ENCODE measurements around the gene DBP.
"Not testable (repeated sequence)": the region's sequence is repeated elsewhere in the genome, so short reads cannot be mapped to it uniquely, and the experiment has no call there.

Gene DBP

DNA sequence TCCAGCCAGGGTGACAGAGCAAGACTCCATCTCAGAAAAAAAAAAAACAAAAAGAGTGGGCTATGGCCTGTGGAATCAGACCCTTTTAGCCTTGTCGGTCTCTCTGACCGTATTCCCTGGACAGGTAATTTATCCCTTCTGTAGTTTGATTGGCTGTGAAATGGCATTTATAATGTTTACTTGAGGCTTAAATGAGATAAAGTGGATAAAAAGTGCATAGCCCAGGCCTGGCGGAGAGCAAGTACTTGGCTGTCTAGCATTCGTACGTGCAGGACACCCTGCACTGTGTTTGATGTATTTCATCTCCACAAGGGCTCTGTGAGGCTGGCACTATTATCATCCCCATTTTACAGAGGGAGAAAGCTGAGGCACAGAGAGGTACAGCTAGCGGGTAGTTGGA lies 28.6 kb upstream of the DBP start:
- no peak for DNase-seq (ENCODE audit: low spot score)

DNA sequence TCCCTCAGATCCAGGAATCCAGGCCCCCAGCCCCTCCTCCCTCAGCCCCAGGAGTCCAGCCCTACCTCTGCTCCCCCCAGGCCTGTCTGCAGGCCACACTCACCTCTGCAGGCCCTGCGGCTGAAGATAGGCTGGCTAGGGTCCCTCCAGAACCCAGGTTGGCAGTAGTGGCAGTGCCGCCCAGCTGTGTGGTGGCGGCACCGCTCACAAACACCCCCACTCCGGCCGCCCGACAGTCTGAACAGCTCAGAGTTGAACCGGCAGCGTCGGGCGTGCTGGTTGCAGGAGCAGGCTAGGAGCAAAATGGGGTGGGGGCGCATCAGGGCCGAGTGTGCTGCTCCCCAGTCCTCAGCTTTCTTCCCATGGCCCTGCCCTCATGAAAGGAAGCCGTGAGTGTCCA lies 27.3 kb upstream of the DBP start:
- DNase-seq (ENCODE audit: low spot score): no peak

DNA sequence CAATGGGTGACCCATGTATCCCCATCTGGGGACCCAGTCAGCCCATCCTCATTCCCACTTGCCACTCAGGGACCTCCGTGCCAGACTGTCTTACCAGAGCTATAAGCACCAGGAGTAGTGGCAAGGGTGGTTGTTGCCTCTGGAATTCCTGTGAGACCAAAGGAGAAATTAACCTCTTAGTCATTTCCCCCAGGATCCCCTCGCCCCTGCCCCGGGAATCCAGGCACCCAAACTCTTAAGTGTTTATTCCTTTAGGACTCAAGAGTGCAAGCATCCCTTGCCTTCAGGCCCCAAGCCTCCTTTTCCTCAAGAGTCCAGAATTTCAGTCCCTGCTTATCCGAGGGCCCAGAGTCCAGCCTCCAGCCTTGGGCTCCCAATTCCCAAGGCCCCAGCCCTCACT lies 26.5 kb upstream of the DBP start:
- no peak for DNase-seq (ENCODE audit: low spot score)

DNA sequence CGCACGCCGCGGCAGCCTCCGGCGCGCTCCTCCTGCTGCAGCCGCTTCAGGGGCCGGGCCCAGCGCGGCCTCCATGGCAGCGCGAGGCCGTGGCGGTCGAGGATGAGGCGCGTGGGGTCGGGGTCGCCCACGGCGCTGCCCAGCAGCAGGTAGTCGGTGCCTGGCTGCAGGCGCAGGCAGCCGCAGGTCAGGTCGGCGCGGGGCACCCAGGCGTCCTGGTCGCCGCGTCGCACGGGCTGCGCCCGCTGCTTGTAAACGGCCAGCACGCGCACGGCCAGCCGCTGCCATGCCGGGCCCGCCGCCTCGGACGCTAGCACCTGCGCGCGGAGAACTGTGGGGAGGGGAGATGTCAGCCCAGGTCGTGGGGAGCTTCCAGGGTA lies 24.5 kb upstream of the DBP start:
- no peak for DNase-seq (ENCODE audit: low spot score)

DNA sequence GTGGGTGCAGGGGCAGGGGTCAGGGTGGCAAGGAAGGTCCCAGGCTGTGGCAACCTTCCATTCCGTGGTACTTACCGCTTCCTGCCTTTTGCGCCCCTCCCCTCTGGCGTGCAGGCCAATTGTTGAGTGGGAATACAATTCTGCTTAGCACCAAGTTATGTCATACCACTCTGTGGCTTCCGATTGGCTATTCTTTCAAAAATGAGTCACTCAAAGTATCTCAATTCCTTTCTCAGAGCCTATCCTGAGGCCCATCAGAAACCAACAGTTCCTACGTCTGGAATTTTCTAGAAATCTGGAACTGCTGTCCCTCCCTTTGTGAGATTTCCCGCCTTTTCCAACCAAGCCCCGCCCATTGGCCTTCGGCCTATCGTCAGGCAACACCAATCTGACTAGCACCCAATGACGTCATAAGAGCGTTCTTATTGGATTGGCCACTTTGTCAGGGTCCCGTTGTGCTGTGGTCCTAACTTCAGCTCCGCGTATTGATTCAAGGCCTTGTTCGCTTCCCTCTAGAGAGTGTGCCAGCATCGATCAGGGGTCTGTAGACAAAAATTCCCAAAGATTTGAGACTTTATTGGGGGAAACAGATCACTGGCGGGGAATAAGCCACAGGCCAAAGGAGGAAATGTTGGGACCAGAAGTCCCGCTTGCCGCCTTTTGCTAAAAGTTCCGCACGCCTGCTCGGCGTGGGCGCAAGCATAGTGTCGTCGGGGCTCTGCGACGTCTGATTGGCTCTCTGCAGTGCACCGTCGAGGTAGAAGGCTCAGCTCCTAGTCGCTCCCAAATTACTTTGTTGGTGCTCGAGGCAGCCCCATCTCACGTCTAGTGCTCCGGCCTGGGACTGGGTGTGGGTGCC lies 23.9 kb upstream of the DBP start:
- peak; percentile 67 for DNase-seq (ENCODE audit: low spot score)

DNA sequence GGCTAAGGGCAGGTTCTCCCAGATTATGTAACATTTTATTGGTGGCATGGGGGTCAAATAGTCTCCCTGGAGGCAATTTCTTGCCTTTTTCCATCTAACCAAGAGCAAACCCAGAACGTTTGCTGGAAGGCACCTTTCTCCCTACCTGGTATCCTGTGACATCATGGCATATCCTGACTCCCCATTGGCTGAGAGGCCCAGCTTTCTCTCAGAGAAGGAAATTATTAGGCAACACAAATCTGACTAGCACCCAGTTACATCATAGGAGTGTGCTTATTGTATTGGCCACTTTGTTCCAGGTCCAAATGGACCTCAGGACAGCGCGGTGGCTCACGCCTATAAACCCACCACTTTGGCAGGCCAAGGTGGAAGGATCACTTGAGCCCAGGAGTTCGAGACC lies 22.6 kb upstream of the DBP start:
- DNase-seq (ENCODE audit: low spot score): no peak

DNA sequence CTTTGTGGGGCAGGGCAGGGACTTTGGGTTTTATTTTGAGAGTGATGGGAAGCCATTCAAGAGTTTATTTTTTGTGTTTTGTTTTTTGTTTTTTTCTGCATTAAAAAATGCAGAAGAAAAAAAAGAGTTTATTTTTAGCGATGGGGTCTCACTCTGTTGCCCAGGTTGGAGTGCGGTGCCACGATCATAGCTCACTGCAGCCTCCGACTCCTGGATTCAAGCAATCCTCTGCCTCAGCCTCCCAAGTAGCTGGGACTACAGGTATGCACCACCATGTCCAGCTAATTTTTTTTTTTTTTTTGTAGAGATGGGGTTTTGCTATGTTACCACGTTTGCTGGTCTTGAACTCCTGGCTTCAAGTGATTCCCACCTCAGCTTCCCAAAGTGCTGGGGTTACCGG lies 21.3 kb upstream of the DBP start:
- DNase-seq (ENCODE audit: low spot score): no peak

DNA sequence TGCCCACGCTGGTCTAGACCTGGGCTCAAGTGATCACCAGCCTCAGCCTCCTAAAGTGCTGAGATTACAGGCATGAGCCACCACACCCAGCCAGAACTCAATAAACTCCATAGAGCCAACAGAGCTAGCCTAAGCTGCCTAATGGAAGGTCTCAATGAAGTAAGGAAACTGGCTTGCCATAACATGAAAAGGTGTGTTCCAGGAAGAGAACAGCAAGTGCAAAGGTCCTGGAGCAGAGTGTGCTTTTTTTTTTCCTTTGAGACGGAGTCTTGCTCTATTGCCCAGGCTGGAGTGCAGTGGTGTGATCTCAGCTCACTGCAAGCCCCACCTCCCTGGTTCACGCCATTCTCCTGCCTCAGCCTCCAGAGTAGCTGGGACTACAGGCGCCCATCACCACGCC lies 20.6 kb upstream of the DBP start:
- not testable (repeated sequence) for DNase-seq (ENCODE audit: low spot score)

DNA sequence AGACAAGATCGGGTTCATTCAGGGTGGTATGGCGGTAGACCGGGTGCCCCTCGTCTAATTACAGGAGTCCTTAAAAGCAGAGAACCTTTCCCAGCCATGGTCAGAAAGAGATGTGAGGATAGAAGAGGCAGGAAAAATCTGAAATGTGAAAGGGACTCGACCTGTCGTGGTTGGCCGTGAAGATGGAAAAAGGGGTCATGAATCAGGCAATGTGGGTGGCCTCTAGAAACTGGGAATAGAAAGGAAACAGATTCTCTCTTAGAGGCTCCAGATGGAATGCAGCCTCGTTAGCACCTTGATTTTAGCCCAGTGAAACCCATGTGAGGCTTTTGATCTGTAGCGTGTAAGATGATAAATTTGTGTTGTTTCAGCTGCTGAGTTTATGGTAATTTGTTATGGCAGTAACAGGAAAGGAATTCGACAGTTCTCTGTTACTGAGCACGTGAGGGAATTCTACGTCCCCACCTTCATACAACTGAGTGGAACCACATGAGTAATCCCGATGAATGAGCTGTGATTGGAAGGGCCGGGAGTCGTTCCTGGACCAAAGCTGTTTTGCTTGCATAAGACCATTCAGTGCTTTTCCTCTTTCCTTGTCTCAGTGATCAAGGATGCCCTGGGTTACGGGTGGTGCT lies 19.8 kb upstream of the DBP start:
- no peak for DNase-seq (ENCODE audit: low spot score)

DNA sequence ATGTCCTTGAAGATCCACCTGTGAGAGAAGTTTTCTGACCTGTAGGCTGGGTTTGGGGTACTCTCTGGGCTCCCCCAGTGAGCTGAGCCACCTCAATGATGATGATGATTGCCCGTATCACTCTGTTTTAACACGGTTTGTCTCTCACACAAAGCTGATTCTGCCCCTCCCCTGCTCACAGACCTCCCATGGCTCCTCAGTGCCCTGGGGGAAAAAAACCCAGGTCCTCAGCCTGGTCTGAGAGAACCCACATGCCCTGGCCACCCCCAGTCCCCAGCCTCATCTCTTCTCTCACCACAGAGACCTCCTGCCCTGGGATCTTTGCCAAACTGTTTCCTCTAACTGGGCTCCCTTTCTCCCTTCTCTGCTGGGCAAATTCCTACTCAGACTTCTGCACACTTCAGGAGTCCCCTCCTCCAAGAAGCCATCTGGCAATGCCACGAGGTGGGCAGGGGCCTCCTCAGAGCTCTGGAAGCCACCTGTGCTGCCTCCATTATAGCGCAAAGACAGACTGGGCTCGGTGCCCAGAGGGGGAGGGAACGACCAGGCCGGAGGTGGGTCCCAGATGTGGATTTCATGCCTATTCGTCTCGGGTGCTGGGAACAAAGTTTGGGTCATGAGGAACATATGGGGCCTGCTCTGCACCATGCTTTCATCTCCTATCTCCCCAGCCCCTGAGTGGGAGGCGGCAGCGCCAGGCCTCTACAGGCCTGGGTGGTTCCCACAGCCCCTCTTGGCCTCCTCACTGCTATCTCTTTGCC lies 17.3 kb upstream of the DBP start:
- DNase-seq (ENCODE audit: low spot score): no peak

DNA sequence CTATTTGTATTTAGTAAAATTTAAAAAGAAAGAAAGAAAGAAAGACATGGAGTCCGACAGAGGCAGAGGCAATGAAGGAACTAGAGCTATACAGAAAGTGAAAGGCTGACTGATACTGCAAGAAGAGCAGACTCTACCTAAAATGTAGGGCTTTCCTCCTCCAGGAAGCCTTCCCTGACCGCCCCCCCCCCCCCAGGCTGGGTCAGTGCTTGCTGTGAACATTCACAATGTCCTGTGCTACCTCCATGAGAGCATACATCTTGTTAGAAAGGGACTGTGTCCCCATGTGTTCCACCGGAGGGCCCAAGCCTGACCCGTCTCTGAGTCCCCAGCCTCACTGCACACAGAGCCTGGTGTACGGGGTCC lies 14.5 kb upstream of the DBP start:
- no peak for DNase-seq (ENCODE audit: low spot score)

DNA sequence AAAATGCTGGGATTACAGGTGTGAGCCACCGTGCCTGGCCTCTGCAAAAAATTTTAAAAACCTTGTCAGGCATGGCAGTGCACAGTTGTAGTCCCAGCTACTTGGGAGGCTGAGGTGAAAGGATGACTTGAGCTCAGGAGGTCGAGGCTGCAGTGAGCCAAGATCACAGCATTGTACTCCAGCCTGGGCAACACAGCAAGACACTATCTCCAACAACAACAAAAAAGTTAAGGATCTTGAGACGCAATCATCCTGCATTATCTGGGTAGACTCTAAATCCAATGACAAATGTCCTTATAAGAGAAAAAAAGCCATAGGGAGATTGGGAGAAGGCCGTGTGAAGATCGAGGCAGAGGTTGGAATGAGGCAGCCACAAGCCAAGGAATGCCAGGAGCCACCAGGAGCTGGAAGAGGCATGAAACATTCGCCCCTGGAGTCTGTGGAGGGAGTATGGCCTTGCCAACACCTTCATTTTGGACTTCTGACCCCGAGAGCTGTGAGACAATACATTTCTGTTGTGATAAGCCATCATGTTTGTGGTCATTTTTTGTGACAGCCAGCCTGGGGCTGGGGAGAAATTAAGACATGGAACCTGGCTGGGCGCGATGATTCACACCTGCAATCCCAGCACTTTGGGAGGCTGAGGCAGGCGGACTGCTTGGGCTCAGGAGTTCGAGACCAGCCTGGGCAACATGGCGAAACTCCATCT lies 13.9 kb upstream of the DBP start:
- no peak for DNase-seq (ENCODE audit: low spot score)

DNA sequence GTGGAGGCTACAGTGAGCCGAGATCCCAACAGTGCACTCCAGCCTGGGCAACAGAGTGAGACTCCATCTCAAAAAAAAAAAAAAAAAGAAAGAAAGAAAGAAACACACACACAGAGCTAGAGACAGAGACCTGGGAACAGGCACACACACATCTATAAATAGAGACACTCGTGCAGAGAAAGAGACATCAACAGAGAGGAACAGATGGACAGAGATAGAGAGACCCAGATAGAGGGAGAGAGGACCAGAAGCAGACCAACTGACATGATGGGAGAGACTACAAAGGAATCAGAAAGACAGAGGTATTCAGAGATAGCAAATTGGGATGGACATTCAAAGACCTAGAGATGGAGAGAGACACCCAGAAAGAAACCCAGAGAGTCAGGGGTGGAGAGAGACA lies 11.0 kb upstream of the DBP start:
- DNase-seq (ENCODE audit: low spot score): no peak

DNA sequence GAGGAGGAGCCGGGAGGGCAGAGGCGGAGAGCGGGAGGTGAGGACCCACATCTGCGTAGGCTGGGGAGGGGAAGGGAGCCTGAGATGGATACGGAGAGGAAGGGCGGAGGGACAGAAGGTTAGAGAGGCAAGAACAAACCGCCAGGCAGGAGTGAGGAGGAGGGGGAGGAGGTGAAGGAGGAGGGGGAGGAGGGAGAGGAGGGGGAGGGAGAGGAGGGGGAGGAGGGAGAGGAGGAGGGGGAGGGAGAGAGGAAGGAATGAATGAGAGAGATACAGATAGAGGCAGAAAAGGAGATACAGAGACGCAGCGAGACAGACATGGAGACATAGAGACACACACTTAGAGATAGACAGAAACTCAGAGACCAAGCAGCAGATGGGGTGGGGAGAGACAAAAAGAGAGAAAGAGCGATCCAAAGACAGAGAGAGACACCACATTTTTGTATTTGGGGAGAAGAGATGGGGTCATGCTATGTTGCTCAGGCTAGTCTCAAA lies 9.6 kb upstream of the DBP start:
- DNase-seq (ENCODE audit: low spot score): no peak

DNA sequence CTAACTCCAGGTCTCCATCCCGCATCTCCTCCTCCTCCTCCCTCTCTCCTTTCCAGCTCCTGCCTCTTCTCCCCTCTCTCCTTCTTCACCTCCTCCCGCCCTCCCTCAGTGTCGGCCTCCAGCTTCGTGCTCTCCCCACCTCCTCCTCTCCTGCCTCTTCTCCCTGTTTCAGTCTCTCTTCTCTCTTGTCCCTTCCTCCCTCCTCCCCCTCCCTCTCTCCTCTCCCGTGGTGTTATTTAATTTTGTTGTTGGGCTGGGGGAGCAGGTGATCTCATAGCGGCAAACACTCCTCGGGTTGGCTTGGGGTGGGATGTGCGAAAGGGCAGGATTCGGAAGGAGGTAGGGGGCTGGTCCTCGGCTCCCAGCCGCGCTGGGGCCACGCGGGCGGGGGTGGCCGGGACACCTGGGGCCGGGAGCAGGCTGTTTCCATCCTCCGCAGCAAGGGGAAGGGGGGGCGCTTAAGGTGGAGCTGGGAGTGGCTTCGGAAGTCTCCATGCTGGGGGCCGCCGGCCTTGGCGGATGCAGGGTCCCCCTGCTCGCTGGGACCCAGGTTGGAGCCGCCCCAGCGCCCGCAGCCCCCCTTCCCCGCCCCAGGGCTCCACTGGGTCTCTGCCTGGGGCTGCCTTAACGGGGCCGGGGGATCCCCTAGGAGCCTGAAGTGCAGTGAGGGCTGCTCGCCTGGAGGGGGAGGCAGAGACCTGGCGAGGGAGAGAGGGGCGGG lies 9.0 kb upstream of the DBP start, which contains the start of gene CA11:
Gene CA11, minus strand, starts transcription at position 187 of the 721 bp plus-strand sequence. CDS start 555 bp downstream, outside the sequence.
- DNase-seq (ENCODE audit: low spot score): peak; percentile 94

DNA sequence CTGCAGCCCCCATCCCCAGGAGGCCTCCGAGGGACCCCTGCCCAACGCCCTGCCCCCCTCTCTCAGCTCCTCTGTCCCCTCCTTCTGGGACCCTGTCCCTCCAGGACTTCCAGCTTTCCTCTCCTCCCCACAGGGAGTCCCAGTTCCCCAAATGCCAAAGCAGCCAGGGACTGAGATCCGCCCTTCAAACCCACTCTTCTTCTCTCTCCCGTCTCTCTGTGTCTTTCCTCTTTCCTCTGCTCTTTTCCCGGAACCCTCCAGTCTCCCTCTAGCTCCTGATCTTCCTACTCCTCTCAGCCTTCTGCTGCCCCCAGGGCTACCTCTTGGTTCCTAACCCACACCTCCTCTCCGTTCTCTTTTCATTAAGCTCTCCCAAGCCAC lies 8.4 kb upstream of the DBP start:
- no peak for DNase-seq (ENCODE audit: low spot score)

DNA sequence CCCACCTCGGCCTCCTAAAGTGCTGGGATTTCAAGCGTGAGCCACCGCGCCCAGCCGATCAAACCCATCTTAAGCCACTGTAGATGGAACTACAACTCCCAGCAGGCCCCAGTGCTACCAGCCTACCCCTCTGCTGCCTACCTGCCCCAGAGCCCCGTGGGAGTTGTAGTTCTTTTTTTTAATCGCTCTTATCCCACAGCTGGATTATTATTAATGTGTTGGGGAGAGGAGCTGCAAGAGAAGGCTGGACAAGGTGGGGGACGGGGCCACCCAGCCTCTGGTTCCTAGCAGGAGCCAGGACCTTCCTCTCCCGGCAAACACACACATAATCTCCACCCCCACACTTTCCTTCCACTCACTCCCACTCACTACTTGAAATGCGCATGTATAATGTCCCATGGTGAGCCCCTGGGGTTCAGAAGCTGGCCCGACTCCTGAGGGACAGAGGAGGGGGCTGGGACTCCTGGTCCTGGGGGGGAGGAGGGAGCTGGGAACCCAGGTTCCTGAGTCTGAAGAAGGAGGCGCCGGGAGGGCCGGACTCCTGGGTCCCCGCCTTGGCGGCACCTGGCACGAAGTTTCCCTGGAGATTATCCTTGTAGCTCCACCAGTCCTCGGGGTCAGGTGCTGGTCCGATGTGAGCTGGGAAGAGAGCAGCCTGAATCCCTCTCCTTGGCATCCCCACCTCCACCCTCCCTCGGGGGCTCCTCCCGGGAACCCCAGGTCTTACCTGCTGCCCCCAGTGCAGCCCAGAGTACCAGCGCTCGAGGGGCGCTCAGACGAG lies 7.8 kb upstream of the DBP start:
- no peak for DNase-seq (ENCODE audit: low spot score)

DNA sequence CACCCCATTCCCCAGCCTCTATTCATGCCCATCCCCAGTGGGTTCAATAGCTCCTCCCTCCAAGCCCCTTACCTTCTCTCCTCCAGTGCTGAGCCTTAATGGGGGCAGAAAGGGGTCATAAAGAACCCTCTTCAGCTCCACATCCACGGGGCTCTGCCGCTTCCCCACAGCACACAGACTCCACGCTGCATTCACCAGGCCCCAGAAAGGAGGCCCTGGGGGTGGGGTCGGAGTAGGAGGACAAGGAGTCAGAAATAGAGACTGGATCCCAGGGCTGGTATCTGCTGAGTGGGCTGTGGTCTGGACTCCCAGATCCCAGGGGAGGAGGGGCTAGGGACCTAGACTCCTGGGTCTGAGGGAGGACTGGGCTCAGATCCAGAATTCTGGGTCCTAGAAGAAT lies 7.2 kb upstream of the DBP start:
- DNase-seq (ENCODE audit: low spot score): no peak

DNA sequence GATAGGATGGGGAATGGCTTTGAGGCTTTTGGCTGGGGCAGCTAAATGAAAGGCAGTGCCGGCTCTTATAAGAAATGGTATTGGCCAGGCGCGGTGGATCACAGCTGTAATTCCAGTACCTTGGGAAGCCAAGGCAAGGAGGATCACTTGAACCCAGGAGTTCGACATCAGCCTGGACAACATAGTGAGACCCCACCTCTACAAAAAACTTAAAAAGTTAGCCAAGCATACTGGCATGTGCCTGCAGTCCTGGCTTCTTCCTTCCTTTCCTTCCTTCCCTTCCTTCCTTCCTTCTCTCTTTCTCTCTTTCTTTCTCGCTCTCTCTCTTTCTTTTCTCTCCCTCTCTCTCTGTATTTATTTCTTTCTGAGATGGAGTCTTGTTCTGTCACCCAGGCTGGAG lies 5.7 kb upstream of the DBP start:
- no peak for DNase-seq (ENCODE audit: low spot score)

DNA sequence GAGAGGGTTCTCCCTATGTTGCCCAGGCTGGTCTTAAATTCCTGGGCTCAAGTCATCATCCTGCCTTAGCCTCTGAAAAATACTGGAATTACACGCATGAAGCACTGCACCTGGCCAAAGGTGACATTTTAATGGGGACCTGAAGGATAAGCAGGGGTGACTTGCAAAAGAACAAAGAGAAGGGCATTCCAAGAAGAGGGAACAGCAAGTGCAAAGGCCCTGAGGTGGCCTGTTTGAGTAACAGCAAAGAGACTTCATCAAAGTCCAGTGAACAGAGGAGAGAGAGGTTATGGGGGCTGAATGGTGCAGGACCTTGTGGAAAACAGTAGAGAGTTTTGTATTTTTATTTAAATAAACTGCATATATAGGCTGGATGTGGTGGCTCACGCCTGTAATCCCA lies 4.7 kb upstream of the DBP start:
- DNase-seq (ENCODE audit: low spot score): no peak
